Activated CD8-positive, alpha-beta T cell treated with anti-CD3 and anti-CD28 coated beads for 36 hours (primary cell): ENCODE results near the gene SMPDL3B. TPM values are rescaled to one million over a fixed set of nuclear protein-coding genes. Genes with fewer than 3 reads are reported as not detected.
A peak's percentile ranks its signal among the peaks of the same experiment; 100 is the strongest.

ENCODE experiments used
- ATAC-seq: fragments of 200-7000 bp; cut with Tn5 transposase; one replicate; pipeline ENCODE4 v1.10.0; 2021; ENCODE audit warnings: mild to moderate bottlenecking, moderate library complexity
- CTCF ChIA-PET: fragments of 350-600 bp; sonication (Branson Sonifier 250); formaldehyde crosslinking; loops from one replicate; lab custom pipeline; 2021; ENCODE audit warnings: antibody characterized with exemption; lab: Charles Lee
- POLR2A ChIA-PET: fragments of 350-600 bp; sonication (Branson Sonifier 250); formaldehyde crosslinking; loops from one replicate; lab custom pipeline; 2021; ENCODE audit warnings: antibody characterized with exemption; lab: Charles Lee
- DNase-seq: peaks from one replicate; pipeline ENCODE4 v3.0.0-alpha.2; 2020
- H3K27ac Mint-ChIP-seq: one replicate; pipeline ENCODE4 v1.8.0; 2021; ENCODE audit warnings: mild to moderate bottlenecking, mixed read lengths
- H3K27me3 Mint-ChIP-seq: one replicate; pipeline ENCODE4 v1.8.0; 2021; ENCODE audit warnings: mixed read lengths
- H3K36me3 Mint-ChIP-seq: one replicate; pipeline ENCODE4 v1.8.0; 2021; ENCODE audit warnings: low read depth, mixed read lengths
- H3K4me1 Mint-ChIP-seq: one replicate; pipeline ENCODE4 v1.8.0; 2021; ENCODE audit warnings: low read depth, mixed read lengths
- H3K4me3 Mint-ChIP-seq: one replicate; pipeline ENCODE4 v1.8.0; 2021; ENCODE audit warnings: mild to moderate bottlenecking, moderate library complexity, mixed read lengths
- H3K9me3 Mint-ChIP-seq: one replicate; pipeline ENCODE4 v1.8.0; 2021; ENCODE audit warnings: mixed read lengths
- CTCF ChIP-seq: fragments of 200-600 bp; IDR thresholded peaks from one replicate; pipeline ENCODE4 v1.8.0; 2022; ENCODE audit warnings: antibody characterized with exemption, mild to moderate bottlenecking
- intact Hi-C: fragments of 100-400 bp; cut with micrococcal nuclease; formaldehyde crosslinking; loops from one replicate; pipeline ENCODE4 v1.10.0; 2022
- total RNA-seq, 2 experiments: library from RNA; stranded (reverse); gene quantifications; one replicate each; pipeline ENCODE4 v1.2.3, GENCODE V29; 2021

SMPDL3B gene
- total RNA-seq, 2 experiments from 2014 or later = 0.27 to 0.38 TPM

- Mint-ChIP-seq H3K27ac (peak overlapping the region; percentile 83), H3K27me3 (no peaks in the 10 kb centered on the region), H3K36me3 (peaks cover 57% of the 10 kb centered on the region), H3K9me3 (no peaks in the 10 kb centered on the region), H3K4me3 (no peak overlapping the region), H3K4me1 (peaks cover 67% of the 10 kb centered on the region)
- POLR2A ChIA-PET = interaction anchor here (0.6 kb wide), 1 partner anchor 24 kb away, joined by 3 read pairs; no protein-coding TSS in a partner anchor
- intact Hi-C loops = no loop called here
- no peak for TF ChIP-seq CTCF
- DNase-seq (no peak), ATAC-seq (peak; percentile 34)
- CTCF ChIA-PET = interaction anchor here (0.6 to 1.2 kb wide), 4 partner anchors 13 to 394 kb away, joined by 3 to 6 read pairs (median 5); partner anchors contain the start of gene THEMIS2
Measured at GRCh38 chr1:27886744-27887143, 48.1 kb upstream of the SMPDL3B start.

GRCh38 chr1:27887215-27888021, 47.4 kb upstream of the SMPDL3B start:
- ChIA-PET CTCF (no interaction called here), POLR2A (no interaction called here)
- Mint-ChIP-seq H3K27ac (peak overlapping the region; percentile 83), H3K27me3 (no peaks in the 10 kb centered on the region), H3K4me3 (no peak overlapping the region), H3K36me3 (peaks cover 60% of the 10 kb centered on the region), H3K4me1 (peaks cover 73% of the 10 kb centered on the region), H3K9me3 (no peaks in the 10 kb centered on the region)
- DNase-seq (peak; percentile 56), ATAC-seq (peak; percentile 67)
- intact Hi-C loops = no loop called here
- TF ChIP-seq CTCF = no peak

GRCh38 chr1:27889506-27889905, 45.3 kb upstream of the SMPDL3B start:
- DNase-seq (no peak), ATAC-seq (no peak)
- Mint-ChIP-seq H3K4me1 (peaks cover 62% of the 10 kb centered on the region), H3K27me3 (no peaks in the 10 kb centered on the region), H3K36me3 (peaks cover 74% of the 10 kb centered on the region), H3K4me3 (no peak overlapping the region), H3K27ac (no peak overlapping the region), H3K9me3 (no peaks in the 10 kb centered on the region)
- no peak for TF ChIP-seq CTCF
- ChIA-PET POLR2A (interaction anchor here (0.6 kb wide), 1 partner anchor 22 kb away, joined by 3 read pairs; no protein-coding TSS in a partner anchor), CTCF (no interaction called here)
- intact Hi-C loops = no loop called here

GRCh38 chr1:27891196-27891889, 43.5 kb upstream of the SMPDL3B start:
- peaks cover 47% of the 10 kb centered on the region for H3K4me1 Mint-ChIP-seq
- DNase-seq (peak; percentile 51), ATAC-seq (peak; percentile 59)
- no peaks in the 10 kb centered on the region for H3K27me3 Mint-ChIP-seq
- ChIA-PET POLR2A (interaction anchor here (0.9 to 1.8 kb wide), 3 partner anchors 19 to 28 kb away, joined by 3 to 6 read pairs (median 3); no protein-coding TSS in a partner anchor), CTCF (interaction anchor here (0.9 to 1.8 kb wide), 5 partner anchors 16 to 469 kb away, joined by 3 to 6 read pairs (median 3); no protein-coding TSS in a partner anchor)
- peaks cover 67% of the 10 kb centered on the region for H3K36me3 Mint-ChIP-seq
- H3K9me3 Mint-ChIP-seq = no peaks in the 10 kb centered on the region
- intact Hi-C loops = no loop called here
- H3K4me3 Mint-ChIP-seq = peak overlapping the region; percentile 9
- no peak for TF ChIP-seq CTCF
- H3K27ac Mint-ChIP-seq = peak overlapping the region; percentile 89
